GM12891 (cell line): ENCODE results near the gene CIRBP.

ENCODE experiments used
- POLR2A ChIP-seq: IDR thresholded peaks from 2 replicates; pipeline ENCODE4 v1.6.1; 2011; ENCODE audit warnings: low read depth, low read length, control low read depth
- POLR2AphosphoS5 ChIP-seq: IDR thresholded peaks from 2 replicates; pipeline ENCODE4 v1.6.1; 2011; ENCODE audit warnings: low read depth, low read length, control low read depth

DNA sequence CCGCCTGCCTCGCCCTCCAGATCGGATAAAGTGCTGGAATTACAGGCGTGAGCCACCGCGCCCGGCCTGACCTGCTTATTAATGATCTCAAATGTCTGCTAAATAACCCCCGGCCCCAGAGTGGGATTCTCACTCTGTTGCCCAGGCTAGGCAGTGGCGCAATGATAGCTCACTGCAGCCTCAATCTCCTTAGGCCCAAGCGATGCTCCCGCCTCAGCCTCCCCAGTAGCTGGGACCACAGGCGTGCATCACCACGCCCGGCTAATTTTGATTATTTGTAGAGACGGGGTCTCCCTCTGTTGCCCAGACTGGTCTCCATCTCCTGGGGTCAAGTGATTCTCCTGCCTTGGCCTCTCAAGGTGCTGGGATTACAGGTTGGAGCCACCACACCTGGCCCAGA lies 28.2 kb upstream of the CIRBP start:
- TF ChIP-seq POLR2AphosphoS5 (no peak), POLR2A (no peak)
